Gastrocnemius medialis (tissue), 4 donors: ENCODE measurements around the gene CHST8. TPM values are rescaled to one million over a fixed set of nuclear protein-coding genes. Genes with fewer than 3 reads are reported as not detected.

ENCODE experiments used
- ATAC-seq, 2 donors: fragments of 150-250 bp; one replicate each; pipeline ENCODE4 v1.9.1; 2016
- DNase-seq, 2 donors: peaks; one replicate each; pipeline ENCODE4 v3.0.0-alpha.2; 2019
- H3K27ac ChIP-seq, 4 donors: fragments of 200-600 bp; sonication (generic); 1 replicate in 1 of 4; 2 replicates in 3 of 4; pipeline ENCODE4 v1.5.1; 2016 to 2018; ENCODE audit warnings: mild to moderate bottlenecking in 2 of 4, moderate library complexity in 1 of 4
- H3K27me3 ChIP-seq, 3 donors: fragments of 200-600 bp; sonication (generic) in 2 of 3; 1 replicate in 1 of 3; 2 replicates in 2 of 3; pipeline versions ENCODE4 v1.5.1 to v1.6.0; 2016 to 2019; ENCODE audit warnings: mild to moderate bottlenecking in 1 of 3, moderate library complexity in 1 of 3
- H3K36me3 ChIP-seq, 2 donors: fragments of 200-600 bp; sonication (generic) in 1 of 2; one replicate each; pipeline ENCODE4 v1.5.1; 2017 to 2018
- H3K4me1 ChIP-seq, 2 donors: fragments of 200-600 bp; sonication (generic) in 1 of 2; one replicate each; pipeline ENCODE4 v1.5.1; 2016 to 2017; ENCODE audit warnings: mild to moderate bottlenecking in 2 of 2
- H3K4me3 ChIP-seq, 4 donors: fragments of 200-600 bp; sonication (generic) in 3 of 4; 1 replicate in 1 of 4; 2 replicates in 3 of 4; pipeline ENCODE4 v1.5.1; 2016 to 2019; ENCODE audit warnings: mild to moderate bottlenecking in 2 of 4
- H3K9me3 ChIP-seq, 3 donors: fragments of 200-600 bp; sonication (generic) in 2 of 3; 1 replicate in 1 of 3; 2 replicates in 2 of 3; pipeline ENCODE4 v1.5.1; 2016 to 2019
- POLR2A ChIP-seq, 2 donors: fragments of 450-650 bp; IDR thresholded peaks; one replicate each; pipeline ENCODE4 v1.6.1; 2017; ENCODE audit warnings: antibody characterized with exemption in 2 of 2, mild to moderate bottlenecking in 2 of 2, moderate library complexity in 2 of 2
- in situ Hi-C, 4 donors: fragments of 200-750 bp; cut with MboI; loops; one replicate each; pipeline versions ENCODE4 v1.15.0 to v1.8.0; 2017; ENCODE audit warnings: low sequenced_read_pairs in 4 of 4
- intact Hi-C: fragments of 100-400 bp; cut with DNase I; formaldehyde crosslinking; loops from one replicate; pipeline ENCODE4 v1.15.1; 2023; ENCODE audit warnings: low total_unique reads
- total RNA-seq, 4 donors: library from RNA; depleted of rRNA; stranded (reverse); fragments of >200 nt; gene quantifications; one replicate each; pipeline versions ENCODE4 v1.1.0 to v1.2.3, GENCODE V29; 2016
- TF ChIP-seq, protein P1 (sequence below), 5 experiments: fragments of 450-650 bp in 3 of 5; fragments of 200-600 bp in 2 of 5; sonication (generic) in 2 of 5; IDR thresholded peaks in 4 of 5; conservative IDR thresholded peaks in 1 of 5; 1 replicate in 4 of 5; 2 replicates in 1 of 5; pipeline ENCODE4 v1.5.1; 2016 to 2019; ENCODE audit warnings: antibody characterized with exemption in 5 of 5, mild to moderate bottlenecking in 3 of 5, moderate library complexity in 3 of 5

Gene CHST8
- total RNA-seq, 4 donors from 2014 or later: 0.29 to 0.46 TPM; not detected in 2

DNA sequence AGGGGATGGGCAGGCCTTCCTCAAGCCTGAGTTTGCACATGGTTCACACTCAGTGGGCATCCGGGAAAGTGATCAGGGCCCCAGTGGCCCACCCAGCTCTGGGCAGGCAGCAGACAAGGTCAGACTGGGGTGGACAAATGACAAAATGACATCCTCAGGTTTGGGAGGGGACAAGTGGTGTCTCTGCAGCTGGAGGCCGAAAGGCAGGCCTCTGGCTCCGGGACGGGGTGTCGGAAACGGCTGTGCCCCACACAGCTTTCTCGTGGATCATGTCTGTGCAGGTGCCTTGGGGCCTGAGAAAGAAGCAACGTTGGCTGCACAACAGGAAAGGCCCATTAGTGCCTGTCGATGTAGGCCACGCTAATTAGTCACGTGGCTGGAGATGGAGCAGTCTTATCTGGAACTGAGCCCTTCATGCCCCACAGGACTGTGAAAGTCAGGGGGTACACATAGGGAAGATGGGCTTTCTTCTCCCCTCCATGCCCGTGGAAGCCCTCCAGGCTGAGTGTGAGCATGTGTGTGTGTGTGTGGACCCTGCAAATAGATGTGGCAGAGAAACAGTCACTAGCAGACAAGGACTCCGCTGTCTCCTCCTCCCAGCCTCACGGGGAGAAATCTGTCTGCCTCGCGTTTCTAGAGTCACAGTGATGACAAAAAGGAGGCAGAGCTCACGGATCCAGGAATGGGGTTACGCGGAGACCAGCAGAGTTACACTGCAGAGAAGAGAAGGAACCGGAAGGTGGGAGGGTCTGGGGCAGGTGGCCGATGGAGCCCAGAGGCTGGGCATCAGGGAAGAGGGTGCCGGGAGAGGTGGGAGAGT, 44.2 kb downstream of the CHST8 start:
- H3K4me1 ChIP-seq: no peaks in the 10 kb centered on the region
- H3K9me3 ChIP-seq: no peaks in the 10 kb centered on the region
- TF ChIP-seq POLR2A (IDR thresholded peaks at IDR 0.05): no peak
- TF ChIP-seq, protein P1, sequence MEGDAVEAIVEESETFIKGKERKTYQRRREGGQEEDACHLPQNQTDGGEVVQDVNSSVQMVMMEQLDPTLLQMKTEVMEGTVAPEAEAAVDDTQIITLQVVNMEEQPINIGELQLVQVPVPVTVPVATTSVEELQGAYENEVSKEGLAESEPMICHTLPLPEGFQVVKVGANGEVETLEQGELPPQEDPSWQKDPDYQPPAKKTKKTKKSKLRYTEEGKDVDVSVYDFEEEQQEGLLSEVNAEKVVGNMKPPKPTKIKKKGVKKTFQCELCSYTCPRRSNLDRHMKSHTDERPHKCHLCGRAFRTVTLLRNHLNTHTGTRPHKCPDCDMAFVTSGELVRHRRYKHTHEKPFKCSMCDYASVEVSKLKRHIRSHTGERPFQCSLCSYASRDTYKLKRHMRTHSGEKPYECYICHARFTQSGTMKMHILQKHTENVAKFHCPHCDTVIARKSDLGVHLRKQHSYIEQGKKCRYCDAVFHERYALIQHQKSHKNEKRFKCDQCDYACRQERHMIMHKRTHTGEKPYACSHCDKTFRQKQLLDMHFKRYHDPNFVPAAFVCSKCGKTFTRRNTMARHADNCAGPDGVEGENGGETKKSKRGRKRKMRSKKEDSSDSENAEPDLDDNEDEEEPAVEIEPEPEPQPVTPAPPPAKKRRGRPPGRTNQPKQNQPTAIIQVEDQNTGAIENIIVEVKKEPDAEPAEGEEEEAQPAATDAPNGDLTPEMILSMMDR (IDR thresholded peaks at IDR 0.05 in 4 of 5, conservative IDR thresholded peaks at IDR 0.05 in 1 of 5): no peak
- no peak for DNase-seq
- in situ Hi-C loops (no loop called here), intact Hi-C loops (no loop called here)
- no peak overlapping the region for H3K27ac ChIP-seq
- no peak overlapping the region for H3K4me3 ChIP-seq
- no peaks in the 10 kb centered on the region for H3K36me3 ChIP-seq
- no peak for ATAC-seq
- H3K27me3 ChIP-seq: peaks cover 0 to 4% (median 0%) of the 10 kb centered on the region in 3 donors

DNA sequence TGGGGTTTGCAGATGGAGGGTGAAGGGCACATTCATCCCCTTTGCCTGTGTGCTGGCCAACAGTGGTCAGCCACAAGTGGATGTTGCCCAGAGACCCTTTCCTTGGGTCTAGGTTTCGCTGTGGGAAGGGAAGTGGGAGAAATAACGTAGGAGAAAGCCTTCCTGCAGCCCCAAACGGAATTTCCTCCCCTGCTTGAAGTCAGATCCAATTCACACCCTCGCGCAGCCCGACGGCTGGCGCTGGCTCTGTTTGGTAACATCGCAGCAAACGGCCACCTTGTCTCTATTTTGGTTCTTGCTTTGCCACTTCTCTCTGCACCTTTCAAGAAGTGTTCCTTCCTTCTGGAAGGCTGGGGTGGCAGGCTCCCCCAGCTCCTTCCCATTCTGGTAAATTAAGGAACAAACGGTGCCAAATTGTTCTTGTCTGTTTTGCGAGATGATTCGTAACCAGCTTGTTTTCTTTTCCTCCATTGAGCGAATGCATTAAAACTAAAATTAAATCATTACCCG, 45.4 kb downstream of the CHST8 start:
- H3K4me1 ChIP-seq: no peaks in the 10 kb centered on the region
- TF ChIP-seq POLR2A (IDR thresholded peaks at IDR 0.05): no peak
- TF ChIP-seq, protein P1 (IDR thresholded peaks at IDR 0.05 in 4 of 5, conservative IDR thresholded peaks at IDR 0.05 in 1 of 5): no peak
- no peaks in the 10 kb centered on the region for H3K9me3 ChIP-seq
- ATAC-seq (no peak), DNase-seq (no peak)
- H3K27ac ChIP-seq: no peak overlapping the region
- intact Hi-C loops: no loop called here
- H3K4me3 ChIP-seq: no peak overlapping the region
- H3K36me3 ChIP-seq: no peaks in the 10 kb centered on the region
- peaks cover 0 to 4% (median 0%) of the 10 kb centered on the region in 3 donors for H3K27me3 ChIP-seq
- in situ Hi-C loops: no loop called here

DNA sequence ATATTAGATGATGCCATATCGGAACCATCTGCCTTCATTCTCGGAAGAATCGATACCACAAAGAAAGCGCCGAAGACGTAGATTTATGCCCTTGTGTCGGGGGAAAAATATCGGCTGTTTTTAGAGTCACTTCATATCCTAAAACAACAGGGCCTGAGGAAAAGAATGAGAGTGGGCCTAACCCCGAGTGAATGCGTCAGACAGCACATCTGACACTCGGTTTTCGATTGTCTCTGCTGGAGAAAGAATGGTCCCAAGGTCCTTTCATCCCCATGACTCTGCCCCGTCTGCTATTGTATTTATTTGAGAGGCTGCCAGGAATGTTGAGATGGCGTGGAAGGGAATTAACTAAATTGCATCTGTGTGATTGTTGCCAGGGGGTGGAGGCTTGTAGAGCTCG, 46.1 kb downstream of the CHST8 start:
- ATAC-seq: no peak
- H3K4me3 ChIP-seq: no peak overlapping the region
- H3K27ac ChIP-seq: no peak overlapping the region
- no peak for TF ChIP-seq POLR2A (IDR thresholded peaks at IDR 0.05)
- TF ChIP-seq, protein P1 (IDR thresholded peaks at IDR 0.05 in 4 of 5, conservative IDR thresholded peaks at IDR 0.05 in 1 of 5): no peak
- peaks cover 0 to 4% (median 0%) of the 10 kb centered on the region in 3 donors for H3K27me3 ChIP-seq
- intact Hi-C loops: no loop called here
- no peak for DNase-seq
- no peaks in the 10 kb centered on the region for H3K4me1 ChIP-seq
- no peaks in the 10 kb centered on the region for H3K36me3 ChIP-seq
- in situ Hi-C loops: no loop called here
- H3K9me3 ChIP-seq: no peaks in the 10 kb centered on the region

DNA sequence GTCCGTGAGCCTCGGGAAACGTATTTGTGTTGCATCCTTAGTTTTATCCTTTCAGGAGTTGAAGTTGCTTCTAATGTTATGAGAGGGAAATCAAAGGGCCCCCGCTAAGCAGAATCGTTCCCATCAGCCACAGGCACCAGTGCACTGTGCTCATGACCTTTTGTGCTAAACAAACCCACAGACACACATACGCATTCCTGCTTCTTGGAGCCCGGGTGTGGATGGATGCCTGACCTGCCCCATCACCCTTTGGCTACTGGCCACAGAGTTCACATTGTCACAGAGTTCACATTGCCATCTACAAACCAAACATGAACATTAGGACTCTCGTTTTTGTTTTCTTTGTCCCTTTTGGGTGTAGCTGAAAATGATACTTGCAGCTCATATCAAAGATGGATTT, 47.2 kb downstream of the CHST8 start:
- Histone ChIP-seq H3K27ac (no peak overlapping the region), H3K27me3 (peaks cover 0 to 4% (median 0%) of the 10 kb centered on the region in 3 donors), H3K4me3 (no peak overlapping the region), H3K36me3 (no peaks in the 10 kb centered on the region), H3K9me3 (no peaks in the 10 kb centered on the region), H3K4me1 (no peaks in the 10 kb centered on the region)
- no peak for ATAC-seq
- TF ChIP-seq, protein P1 (IDR thresholded peaks at IDR 0.05 in 4 of 5, conservative IDR thresholded peaks at IDR 0.05 in 1 of 5): no peak
- no peak for TF ChIP-seq POLR2A (IDR thresholded peaks at IDR 0.05)
- DNase-seq: no peak
- intact Hi-C loops (no loop called here), in situ Hi-C loops (no loop called here)
